Nasal cavity respiratory epithelium epithelial cell of viscerocranial mucosa (primary cell): ENCODE data around the gene ADIRF. TPM values are rescaled to one million over a fixed set of nuclear protein-coding genes. Genes with fewer than 3 reads are reported as not detected.

Experiments used
- total RNA-seq: library from RNA; depleted of rRNA; stranded (reverse); fragments of >200 nt; gene quantifications from 2 replicates; pipeline ENCODE4 v1.2.3, GENCODE V29; 2014

The ADIRF gene
- 1.00 and 63.6 TPM in 2 replicates for total RNA-seq

GRCh38 chr10:86968271-86968993 lies at the start of gene ADIRF:
TSS of gene ADIRF (plus strand) at chr10:86968482. CDS start at chr10:86968545, 63 bp downstream.

GRCh38 chr10:86957471-86958115 lies 10.7 kb upstream of the ADIRF start, which contains the start of gene MMRN2:
TSS of gene MMRN2 (minus strand) at chr10:86957615. CDS start at chr10:86957541, 74 bp downstream.

GRCh38 chr10:86958116-86958900 lies 10.0 kb upstream of the ADIRF start, which contains the start of gene SNCG:
TSS of gene SNCG (plus strand) at chr10:86958599. CDS start at chr10:86958698, 99 bp downstream.

DNA sequence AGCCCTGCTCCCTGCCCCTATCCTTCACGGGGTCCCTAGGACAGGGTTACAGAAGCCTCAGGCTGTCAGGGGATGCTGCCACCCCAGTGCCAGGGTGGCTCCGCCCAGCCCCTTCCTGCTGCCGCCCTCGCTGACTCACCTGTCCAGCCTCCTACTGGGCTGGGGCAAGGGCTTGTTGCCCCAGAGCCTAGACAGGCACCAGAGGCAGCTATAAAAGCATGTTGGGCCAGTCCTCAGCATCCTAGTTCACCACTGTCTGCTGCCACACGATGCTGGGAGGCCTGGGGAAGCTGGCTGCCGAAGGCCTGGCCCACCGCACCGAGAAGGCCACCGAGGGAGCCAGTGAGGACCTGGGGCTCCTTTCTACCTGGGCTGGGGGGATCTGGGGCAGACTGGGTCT lies 51.8 kb downstream of the ADIRF start, which contains the start of gene FAM25A:
Gene FAM25A (plus strand): TSS at position 239 of the 400 bp plus-strand sequence. CDS start 31 bp downstream, at position 270.

Other genes starting within 250 kb of the ADIRF start
- gene BMPR1A, start 211.9 kb upstream of the ADIRF start, total RNA-seq: 35.2 and 48.2 TPM in 2 replicates
- gene MMRN2, start 10.9 kb upstream of the ADIRF start, total RNA-seq: 0.21 and 8.9 TPM in 2 replicates
- gene SNCG, start 9.9 kb upstream of the ADIRF start, total RNA-seq: 5.3 and 9.9 TPM in 2 replicates
- 342 TPM in 1 of 2 replicates, not detected in the other for gene FAM25A, start 51.8 kb downstream of the ADIRF start, total RNA-seq
- 129 and 256 TPM in 2 replicates for gene GLUD1, start 126.4 kb downstream of the ADIRF start, total RNA-seq
- 21.1 and 25.3 TPM in 2 replicates for gene SHLD2, start 126.7 kb downstream of the ADIRF start, total RNA-seq